ENCODE measurements around the gene KREMEN1. TPM values are rescaled to one million over a fixed set of nuclear protein-coding genes. Genes with fewer than 3 reads are reported as not detected.

Gene KREMEN1, protein sequence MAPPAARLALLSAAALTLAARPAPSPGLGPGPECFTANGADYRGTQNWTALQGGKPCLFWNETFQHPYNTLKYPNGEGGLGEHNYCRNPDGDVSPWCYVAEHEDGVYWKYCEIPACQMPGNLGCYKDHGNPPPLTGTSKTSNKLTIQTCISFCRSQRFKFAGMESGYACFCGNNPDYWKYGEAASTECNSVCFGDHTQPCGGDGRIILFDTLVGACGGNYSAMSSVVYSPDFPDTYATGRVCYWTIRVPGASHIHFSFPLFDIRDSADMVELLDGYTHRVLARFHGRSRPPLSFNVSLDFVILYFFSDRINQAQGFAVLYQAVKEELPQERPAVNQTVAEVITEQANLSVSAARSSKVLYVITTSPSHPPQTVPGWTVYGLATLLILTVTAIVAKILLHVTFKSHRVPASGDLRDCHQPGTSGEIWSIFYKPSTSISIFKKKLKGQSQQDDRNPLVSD
- 0.98 and 8.8 TPM in 2 replicates for total RNA-seq (ENCODE audit: low replicate concordance)

DNA sequence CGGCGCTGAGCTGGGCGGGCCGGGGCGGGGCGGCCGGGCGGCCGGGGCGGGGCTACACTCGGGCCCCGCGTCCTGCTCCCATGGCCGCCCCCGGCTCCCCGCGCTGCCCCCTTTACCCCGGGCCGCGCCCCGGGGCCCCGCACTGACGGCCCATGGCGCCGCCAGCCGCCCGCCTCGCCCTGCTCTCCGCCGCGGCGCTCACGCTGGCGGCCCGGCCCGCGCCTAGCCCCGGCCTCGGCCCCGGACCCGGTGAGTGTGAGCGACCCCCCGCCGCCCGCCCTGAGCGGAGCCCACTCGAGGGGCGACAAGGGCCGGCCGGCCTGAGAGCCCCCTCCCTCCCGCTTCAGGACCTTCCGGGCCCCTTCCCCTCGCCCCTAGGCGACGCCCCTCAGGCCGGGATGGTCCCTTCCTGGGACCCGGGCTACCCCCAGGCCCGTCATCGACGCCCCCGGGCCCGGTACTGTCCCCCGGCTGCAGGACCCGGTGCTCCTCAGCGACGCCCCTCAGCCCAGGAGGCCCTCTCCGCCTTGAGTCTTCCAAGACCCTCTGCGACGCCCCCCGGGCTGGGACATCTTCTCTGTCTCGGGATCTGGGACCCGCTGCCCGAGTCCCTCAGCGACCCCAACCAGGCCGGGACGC is at the start of gene KREMEN1:
KREMEN1 (plus strand) TSS at position 57 of the 639 bp plus-strand sequence; CDS start at position 153, 96 bp downstream.

DNA sequence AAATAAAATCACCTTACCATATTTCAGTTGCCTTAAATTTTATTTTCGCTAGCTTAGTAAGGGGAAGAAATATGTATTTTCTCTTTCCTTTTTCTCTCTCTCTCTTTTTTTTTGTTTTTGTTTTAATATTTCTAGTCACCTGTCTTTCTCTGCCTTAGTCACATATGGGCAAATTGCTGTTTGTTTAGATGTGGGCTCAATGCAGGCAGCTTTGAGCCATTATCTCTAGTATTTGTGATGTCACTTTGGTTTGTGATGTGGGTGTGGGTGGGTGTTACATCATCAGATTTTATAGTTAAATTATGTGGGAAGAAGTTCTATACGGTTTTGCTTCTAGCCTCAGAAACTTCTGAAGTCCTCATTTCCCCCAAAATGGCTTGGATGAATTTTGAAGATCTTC is 11.1 kb upstream of the KREMEN1 start, which contains the start of gene C22orf31:
C22orf31 (minus strand) TSS at position 59 of the 400 bp plus-strand sequence; CDS start at position 20, 39 bp downstream.

DNA sequence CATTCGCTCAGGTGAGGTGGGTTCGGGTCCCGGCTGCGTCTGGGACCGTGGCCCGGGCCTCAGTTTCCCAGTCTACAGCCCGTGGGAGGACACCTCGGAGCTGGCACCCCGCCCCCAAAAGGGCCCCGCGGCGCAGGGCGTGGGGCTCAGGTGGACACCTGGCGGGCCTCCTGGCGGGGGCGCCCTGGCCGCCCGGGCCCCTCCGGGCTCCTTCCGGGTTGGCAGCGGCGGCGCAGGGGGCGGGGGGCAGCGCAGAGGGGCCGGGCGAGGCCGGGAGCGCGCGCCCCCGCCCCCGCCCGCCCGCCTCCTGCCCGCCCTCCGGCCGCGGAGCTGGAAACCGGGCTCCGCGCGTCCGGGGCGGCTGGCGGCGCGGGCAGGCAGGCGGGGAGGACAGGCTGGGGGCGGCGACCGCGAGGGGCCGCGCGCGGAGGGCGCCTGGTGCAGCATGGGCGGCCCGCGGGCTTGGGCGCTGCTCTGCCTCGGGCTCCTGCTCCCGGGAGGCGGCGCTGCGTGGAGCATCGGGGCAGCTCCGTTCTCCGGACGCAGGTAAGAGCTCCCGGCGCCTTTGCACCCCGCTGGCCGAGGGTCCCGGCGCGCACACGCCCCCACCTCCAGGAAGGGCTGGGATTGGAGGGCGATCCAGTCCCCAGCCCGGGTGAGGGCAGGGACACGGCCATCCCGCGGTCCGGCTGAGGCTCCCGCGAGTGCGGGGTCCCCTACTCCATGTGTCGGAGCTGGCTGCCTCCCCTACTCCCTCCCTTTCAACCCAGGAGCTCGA is 132.9 kb downstream of the KREMEN1 start, which contains the start of gene EMID1:
EMID1 (plus strand) TSS at position 303 of the 778 bp plus-strand sequence; CDS start at position 446, 143 bp downstream.

Other genes with a start within 250 kb of the KREMEN1 start
- gene ZNRF3, start 189.5 kb upstream of the KREMEN1 start, total RNA-seq (ENCODE audit: low replicate concordance): 1.9 and 2.3 TPM in 2 replicates
- 0.35 TPM in 1 of 2 replicates, not detected in the other for gene C22orf31, start 11.2 kb upstream of the KREMEN1 start, total RNA-seq (ENCODE audit: low replicate concordance)
- 0.08 and 0.23 TPM in 2 replicates for gene EMID1, start 132.9 kb downstream of the KREMEN1 start, total RNA-seq (ENCODE audit: low replicate concordance)
- 6.8 and 16.2 TPM in 2 replicates for gene RHBDD3, start 194.9 kb downstream of the KREMEN1 start, total RNA-seq (ENCODE audit: low replicate concordance)
- 110 and 151 TPM in 2 replicates for gene EWSR1, start 195.2 kb downstream of the KREMEN1 start, total RNA-seq (ENCODE audit: low replicate concordance)
- 5.9 TPM in 2 replicates for gene GAS2L1, start 233.6 kb downstream of the KREMEN1 start, total RNA-seq (ENCODE audit: low replicate concordance)
- gene RASL10A, start 242.7 kb downstream of the KREMEN1 start, total RNA-seq (ENCODE audit: low replicate concordance): under 0.01 TPM in 1 of 2 replicates, not detected in the other

Data from smooth muscle cell of the coronary artery (primary cell).